ENCODE data around the gene CD180.

Gene CD180

GRCh38 chr5:67233075-67233474 lies 36.5 kb upstream of the CD180 start:
- POLR2A ChIA-PET (ENCODE audit: low non-redundant PET): no interaction called here
- no peak overlapping the region for H3K27ac ChIP-seq
- CTCF ChIA-PET: interaction anchor here (1.3 to 1.4 kb wide), 2 partner anchors 13 to 1020 kb away, joined by 3 to 4 read pairs; no protein-coding TSS in a partner anchor
- no peak for TF ChIP-seq CTCF (conservative IDR thresholded peaks at IDR 0.05; ENCODE audit: low read depth)
- no peak for DNase-seq (ENCODE audit: low spot score)

GRCh38 chr5:67223211-67223610 lies 26.6 kb upstream of the CD180 start:
- DNase-seq (ENCODE audit: low spot score): no peak
- H3K27ac ChIP-seq: no peak overlapping the region
- no peak for TF ChIP-seq CTCF (conservative IDR thresholded peaks at IDR 0.05; ENCODE audit: low read depth)
- POLR2A ChIA-PET (ENCODE audit: low non-redundant PET): no interaction called here
- CTCF ChIA-PET: no interaction called here

- no peak for DNase-seq (ENCODE audit: low spot score)
- no peak overlapping the region for H3K27ac ChIP-seq
- ChIA-PET CTCF (interaction anchor here (0.7 to 0.9 kb wide), 2 partner anchors 447 to 1030 kb away, joined by 3 to 4 read pairs; no protein-coding TSS in a partner anchor), POLR2A (ENCODE audit: low non-redundant PET) (no interaction called here)
- no peak for TF ChIP-seq CTCF (conservative IDR thresholded peaks at IDR 0.05; ENCODE audit: low read depth)
Observed at GRCh38 chr5:67222243-67223025, 25.8 kb upstream of the CD180 start.

GRCh38 chr5:67221487-67222242 lies 25.1 kb upstream of the CD180 start:
- TF ChIP-seq CTCF (conservative IDR thresholded peaks at IDR 0.05; ENCODE audit: low read depth): no peak
- CTCF ChIA-PET: interaction anchor here (0.9 kb wide), 1 partner anchor 1031 kb away, joined by 4 read pairs; no protein-coding TSS in a partner anchor
- no peak overlapping the region for H3K27ac ChIP-seq
- DNase-seq (ENCODE audit: low spot score): no peak
- POLR2A ChIA-PET (ENCODE audit: low non-redundant PET): no interaction called here

- TF ChIP-seq CTCF (conservative IDR thresholded peaks at IDR 0.05; ENCODE audit: low read depth): no peak
- DNase-seq (ENCODE audit: low spot score): no peak
- H3K27ac ChIP-seq: no peak overlapping the region
- CTCF ChIA-PET: no interaction called here
- POLR2A ChIA-PET (ENCODE audit: low non-redundant PET): no interaction called here
Observed at GRCh38 chr5:67216564-67216963, 20.0 kb upstream of the CD180 start.

GRCh38 chr5:67215519-67216471 lies 19.2 kb upstream of the CD180 start:
- POLR2A ChIA-PET (ENCODE audit: low non-redundant PET): no interaction called here
- H3K27ac ChIP-seq: no peak overlapping the region
- DNase-seq (ENCODE audit: low spot score): no peak
- CTCF ChIA-PET: no interaction called here
- TF ChIP-seq CTCF (conservative IDR thresholded peaks at IDR 0.05; ENCODE audit: low read depth): no peak
